Upper lobe of left lung (tissue), 6 donors: ENCODE data around the gene COL23A1. TPM values are rescaled to one million over a fixed set of nuclear protein-coding genes. Genes with fewer than 3 reads are reported as not detected.

Source experiments
- ATAC-seq, 2 donors: fragments of 200-7000 bp; cut with Tn5 transposase; one replicate each; pipeline ENCODE4 v1.9.1; 2022; ENCODE audit warnings: mild to moderate bottlenecking in 2 of 2, moderate library complexity in 2 of 2; ENCODE audit not compliant: low FRiP score in 2 of 2
- DNase-seq, 2 donors: peaks; one replicate each; pipeline ENCODE4 v3.0.0-alpha.2; 2019 to 2020
- H3K27ac ChIP-seq, 4 donors: fragments of 200-600 bp; sonication (generic); one replicate each; pipeline ENCODE4 v1.5.1; 2016 to 2019
- H3K27me3 ChIP-seq, 4 donors: fragments of 200-600 bp; sonication (generic); one replicate each; pipeline ENCODE4 v1.5.1; 2017 to 2019
- H3K36me3 ChIP-seq, 4 donors: fragments of 200-600 bp; sonication (generic); one replicate each; pipeline ENCODE4 v1.5.1; 2016 to 2019
- H3K4me1 ChIP-seq, 4 donors: fragments of 200-600 bp; sonication (generic); one replicate each; pipeline ENCODE4 v1.5.1; 2018 to 2019
- H3K4me3 ChIP-seq, 4 donors: fragments of 200-600 bp; sonication (generic); one replicate each; pipeline ENCODE4 v1.5.1; 2017 to 2019; ENCODE audit warnings: mild to moderate bottlenecking in 2 of 4, moderate library complexity in 1 of 4
- H3K9me3 ChIP-seq, 4 donors: fragments of 200-600 bp; sonication (generic); one replicate each; pipeline ENCODE4 v1.5.1; 2018 to 2019
- EP300 ChIP-seq, 4 donors: sonication (generic); formaldehyde crosslinking; IDR thresholded peaks; one replicate each; pipeline ENCODE4 v1.5.1; 2017; ENCODE audit warnings: antibody characterized with exemption in 4 of 4, control low read depth in 2 of 4
- POLR2A ChIP-seq, 4 donors: fragments of 450-650 bp; IDR thresholded peaks; one replicate each; pipeline ENCODE4 v1.5.1; 2016 to 2017; ENCODE audit warnings: antibody characterized with exemption in 4 of 4, mild to moderate bottlenecking in 2 of 4
- POLR2AphosphoS5 ChIP-seq, 2 donors: sonication (generic); formaldehyde crosslinking; IDR thresholded peaks; one replicate each; pipeline ENCODE4 v1.5.1; 2017; ENCODE audit warnings: antibody characterized with exemption in 2 of 2
- WGBS, 2 donors: methylation state at CpG; one replicate each; pipeline ENCODE4 v1.1.5; 2017 to 2018; 5-methylcytosine and 5-hydroxymethylcytosine counted together
- total RNA-seq, 6 donors: library from RNA; depleted of rRNA in 4 of 6; stranded (reverse); fragments of >200 nt in 4 of 6; gene quantifications; one replicate each; pipeline versions ENCODE4 v1.1.0 to v1.2.1, GENCODE V29; 2016 to 2021
- TF ChIP-seq, protein P1 (sequence below), 6 experiments: fragments of 450-650 bp in 4 of 6; fragments of 200-600 bp in 2 of 6; sonication (generic) in 2 of 6; IDR thresholded peaks; one replicate each; pipeline ENCODE4 v1.5.1; 2016 to 2019; ENCODE audit warnings: antibody characterized with exemption in 6 of 6
- donor health status: DM: no; HTN: no; CAD: no; lungs with moderate emphysema.
- donor health status: DM: no; HTN: yes; CAD: no; lungs with severe emphysema.

COL23A1 gene
- total RNA-seq, 6 donors from 2014 or later, result 0.61 to 3.1 (median 1.5) TPM

- TF ChIP-seq POLR2A (IDR thresholded peaks at IDR 0.05), result no peak
- TF ChIP-seq, protein P1, sequence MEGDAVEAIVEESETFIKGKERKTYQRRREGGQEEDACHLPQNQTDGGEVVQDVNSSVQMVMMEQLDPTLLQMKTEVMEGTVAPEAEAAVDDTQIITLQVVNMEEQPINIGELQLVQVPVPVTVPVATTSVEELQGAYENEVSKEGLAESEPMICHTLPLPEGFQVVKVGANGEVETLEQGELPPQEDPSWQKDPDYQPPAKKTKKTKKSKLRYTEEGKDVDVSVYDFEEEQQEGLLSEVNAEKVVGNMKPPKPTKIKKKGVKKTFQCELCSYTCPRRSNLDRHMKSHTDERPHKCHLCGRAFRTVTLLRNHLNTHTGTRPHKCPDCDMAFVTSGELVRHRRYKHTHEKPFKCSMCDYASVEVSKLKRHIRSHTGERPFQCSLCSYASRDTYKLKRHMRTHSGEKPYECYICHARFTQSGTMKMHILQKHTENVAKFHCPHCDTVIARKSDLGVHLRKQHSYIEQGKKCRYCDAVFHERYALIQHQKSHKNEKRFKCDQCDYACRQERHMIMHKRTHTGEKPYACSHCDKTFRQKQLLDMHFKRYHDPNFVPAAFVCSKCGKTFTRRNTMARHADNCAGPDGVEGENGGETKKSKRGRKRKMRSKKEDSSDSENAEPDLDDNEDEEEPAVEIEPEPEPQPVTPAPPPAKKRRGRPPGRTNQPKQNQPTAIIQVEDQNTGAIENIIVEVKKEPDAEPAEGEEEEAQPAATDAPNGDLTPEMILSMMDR (IDR thresholded peaks at IDR 0.05), result no peak
- no peak for TF ChIP-seq POLR2AphosphoS5 (IDR thresholded peaks at IDR 0.05)
- no peak for TF ChIP-seq EP300 (IDR thresholded peaks at IDR 0.05)
- ATAC-seq, result no peak
- no peaks in the 10 kb centered on the region for H3K36me3 ChIP-seq
- no peaks in the 10 kb centered on the region for H3K27me3 ChIP-seq
- H3K27ac ChIP-seq, result no peak overlapping the region
- H3K9me3 ChIP-seq, result no peaks in the 10 kb centered on the region
- H3K4me3 ChIP-seq, result no peak overlapping the region
- no peaks in the 10 kb centered on the region for H3K4me1 ChIP-seq
- 80 to 84% methylated on average over 2 to 5 of the region's 5 CpGs for WGBS, 2 donors
- DNase-seq, result no peak
These were observed 58.0 kb downstream of the COL23A1 start for GRCh38 chr5:178532236-178532635.

DNA sequence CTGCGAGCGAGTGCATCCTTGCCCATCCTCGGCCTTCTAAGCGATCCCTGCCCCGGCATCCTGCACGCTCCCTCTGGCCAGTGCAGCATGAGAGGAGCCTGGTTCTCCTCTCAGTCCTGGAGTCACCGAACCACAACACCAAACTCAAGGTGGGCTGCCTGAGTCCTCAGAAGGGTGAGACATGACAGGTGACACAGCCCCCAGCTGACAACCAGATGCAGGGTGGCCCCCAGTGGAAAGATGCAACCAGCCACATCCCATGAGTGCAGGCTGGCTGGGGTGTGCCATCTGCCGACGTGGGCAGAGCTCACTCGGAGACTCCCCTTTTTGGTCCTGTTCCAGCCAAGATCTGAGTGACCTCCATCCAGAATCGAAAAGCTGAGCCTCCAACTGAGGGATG, 58.4 kb downstream of the COL23A1 start:
- 90 to 96% methylated on average over 6 to 11 of the region's 11 CpGs for WGBS, 2 donors
- H3K4me3 ChIP-seq, result no peak overlapping the region
- TF ChIP-seq, protein P1 (IDR thresholded peaks at IDR 0.05), result no peak
- TF ChIP-seq EP300 (IDR thresholded peaks at IDR 0.05) (no peak), POLR2A (IDR thresholded peaks at IDR 0.05) (no peak), POLR2AphosphoS5 (IDR thresholded peaks at IDR 0.05) (no peak)
- H3K9me3 ChIP-seq, result no peaks in the 10 kb centered on the region
- no peaks in the 10 kb centered on the region for H3K36me3 ChIP-seq
- no peaks in the 10 kb centered on the region for H3K4me1 ChIP-seq
- DNase-seq (no peak), ATAC-seq (no peak)
- no peaks in the 10 kb centered on the region for H3K27me3 ChIP-seq
- no peak overlapping the region for H3K27ac ChIP-seq

DNA sequence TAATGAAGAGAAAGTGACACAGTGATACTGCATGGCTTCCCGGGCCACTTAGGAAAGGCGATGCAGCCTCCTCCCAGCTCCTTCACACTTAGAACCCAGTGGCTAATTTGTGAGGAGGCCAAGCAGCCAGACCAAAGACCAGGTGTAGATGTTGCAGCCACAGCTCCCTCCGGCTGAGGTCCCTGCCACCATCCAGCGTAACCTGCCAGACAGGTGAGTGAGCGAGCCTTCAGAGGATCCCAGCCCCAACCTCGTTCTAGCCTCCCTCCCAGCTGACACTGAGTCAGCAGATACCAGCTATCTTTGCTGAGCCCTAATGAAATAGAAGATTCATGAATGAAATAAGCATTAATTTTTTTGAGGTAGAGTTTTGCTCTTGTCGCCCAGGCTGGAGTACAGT, 59.7 kb downstream of the COL23A1 start:
- no peaks in the 10 kb centered on the region for H3K36me3 ChIP-seq
- TF ChIP-seq POLR2A (IDR thresholded peaks at IDR 0.05), result no peak
- no peak overlapping the region for H3K4me3 ChIP-seq
- ATAC-seq (no peak), DNase-seq (no peak)
- H3K27ac ChIP-seq, result no peak overlapping the region
- no peaks in the 10 kb centered on the region for H3K4me1 ChIP-seq
- H3K27me3 ChIP-seq, result no peaks in the 10 kb centered on the region
- WGBS, 2 donors, result 88 to 92% methylated on average over 6 to 7 of the region's 7 CpGs
- no peaks in the 10 kb centered on the region for H3K9me3 ChIP-seq

DNA sequence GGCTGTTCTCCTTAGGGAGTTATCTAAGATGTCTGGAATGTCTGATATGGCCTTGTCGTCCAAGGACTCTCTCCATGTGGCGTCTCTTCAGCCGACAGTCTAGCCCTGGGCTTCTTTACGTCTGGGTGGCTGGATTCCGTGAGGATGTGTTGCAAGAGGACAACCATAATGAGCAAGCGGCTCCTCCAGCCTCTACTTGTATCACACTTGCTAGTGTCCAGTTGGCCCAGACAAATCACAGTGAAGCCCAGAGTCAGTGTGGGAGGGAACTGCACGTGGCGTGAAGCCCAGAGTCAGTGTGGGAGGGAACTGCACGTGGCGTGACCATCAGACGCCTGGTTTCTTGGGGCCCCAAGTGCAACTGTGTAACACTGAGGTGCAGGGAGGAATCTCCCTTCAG, 61.1 kb downstream of the COL23A1 start:
- no peak overlapping the region for H3K4me3 ChIP-seq
- ATAC-seq, result no peak
- no peak for DNase-seq
- no peak overlapping the region for H3K27ac ChIP-seq
- no peaks in the 10 kb centered on the region for H3K36me3 ChIP-seq
- H3K27me3 ChIP-seq, result no peaks in the 10 kb centered on the region
- TF ChIP-seq POLR2A (IDR thresholded peaks at IDR 0.05) (no peak), EP300 (IDR thresholded peaks at IDR 0.05) (no peak), POLR2AphosphoS5 (IDR thresholded peaks at IDR 0.05) (no peak)
- TF ChIP-seq, protein P1 (IDR thresholded peaks at IDR 0.05), result no peak
- H3K4me1 ChIP-seq, result no peaks in the 10 kb centered on the region
- no peaks in the 10 kb centered on the region for H3K9me3 ChIP-seq
- WGBS, 2 donors, result 67 to 78% methylated on average over 8 to 11 of the region's 11 CpGs

DNA sequence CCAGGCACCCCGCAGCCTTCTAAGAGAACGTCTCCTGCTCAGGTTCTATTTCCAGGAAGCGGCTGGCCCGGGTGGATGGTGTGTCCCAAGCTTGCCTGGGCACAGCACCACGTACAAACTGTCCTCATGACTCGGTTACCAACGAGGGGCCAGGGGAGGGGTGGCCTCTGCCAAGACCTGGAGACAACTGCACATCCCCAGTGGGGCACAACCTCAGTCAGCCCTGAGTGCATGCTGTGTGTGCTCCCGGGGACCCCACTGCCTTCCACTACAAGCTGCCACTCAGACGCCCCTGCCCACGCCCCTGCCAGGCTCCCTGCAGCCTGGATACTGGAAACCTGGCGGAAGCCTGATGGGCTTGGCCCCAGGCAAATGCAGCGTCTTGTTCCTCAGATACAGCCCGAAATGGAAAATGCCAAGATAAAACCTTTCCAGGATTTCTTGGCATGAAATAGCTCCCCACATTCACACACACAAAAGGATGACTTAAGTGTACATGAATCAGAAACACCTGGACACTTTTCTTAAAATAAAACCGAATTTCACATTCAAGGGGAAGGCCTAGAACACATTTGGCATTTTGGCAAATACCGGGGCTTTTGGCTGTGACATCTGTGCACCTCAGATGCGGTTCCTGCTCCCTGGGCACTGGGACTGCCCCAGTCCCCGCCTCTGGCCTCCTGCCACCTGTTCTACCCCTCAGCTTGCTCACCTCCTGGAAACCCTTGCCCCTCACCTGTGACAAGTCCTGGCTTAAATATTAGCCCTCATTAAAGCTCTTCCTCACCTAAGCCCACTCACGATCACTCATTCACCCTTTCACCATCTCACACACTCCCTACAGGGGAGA, 62.5 kb downstream of the COL23A1 start:
- H3K9me3 ChIP-seq, result no peaks in the 10 kb centered on the region
- 69 to 79% methylated on average over 11 to 18 of the region's 18 CpGs for WGBS, 2 donors
- H3K4me3 ChIP-seq, result no peak overlapping the region
- no peak overlapping the region for H3K27ac ChIP-seq
- no peak for DNase-seq
- H3K36me3 ChIP-seq, result no peaks in the 10 kb centered on the region
- H3K4me1 ChIP-seq, result no peaks in the 10 kb centered on the region
- ATAC-seq, result peak in 1 of 2 donors; percentile 22
- TF ChIP-seq POLR2A (IDR thresholded peaks at IDR 0.05), result no peak
- TF ChIP-seq, protein P1 (IDR thresholded peaks at IDR 0.05), result no peak
- no peak for TF ChIP-seq POLR2AphosphoS5 (IDR thresholded peaks at IDR 0.05)
- no peak for TF ChIP-seq EP300 (IDR thresholded peaks at IDR 0.05)
- no peaks in the 10 kb centered on the region for H3K27me3 ChIP-seq
